MCF 10A (cell line): Measurements from ENCODE around the gene ALDH1L1. TPM values are rescaled to one million over a fixed set of nuclear protein-coding genes. Genes with fewer than 3 reads are reported as not detected.

Experiments
- BruUV-seq: library from RNA; stranded (reverse); fragments of 400-500 nt; replicated peaks from 2 replicates; lab custom pipeline; 2021; lab: Mats Ljungman, UMichigan
- CTCF ChIA-PET: fragments of 300-600 bp; sonication (Branson Sonifier 250); formaldehyde crosslinking; extraction: SDS; loops from one replicate; lab custom pipeline; 2021; ENCODE audit warnings: antibody characterized with exemption, inconsistent platforms; lab: Yijun Ruan, JAX
- POLR2A ChIA-PET: fragments of 300-600, 350-650 bp; sonication (Branson Sonifier 250); formaldehyde crosslinking; extraction: SDS; loops from one replicate; lab custom pipeline; 2020; ENCODE audit warnings: antibody characterized with exemption, inconsistent platforms; lab: Yijun Ruan, JAX
- DNase-seq: peaks from one replicate; pipeline ENCODE4 v3.0.0-alpha.2; 2018; ENCODE audit not compliant: unreplicated experiment
- H3K27ac Mint-ChIP-seq: one replicate; pipeline ENCODE4 v1.8.0; 2022; ENCODE audit warnings: mild to moderate bottlenecking, low read depth, mixed read lengths; ENCODE audit not compliant: unreplicated experiment
- H3K27me3 Mint-ChIP-seq: one replicate; pipeline ENCODE4 v1.8.0; 2022; ENCODE audit warnings: mixed read lengths; ENCODE audit not compliant: insufficient read depth, unreplicated experiment
- H3K36me3 Mint-ChIP-seq: one replicate; pipeline ENCODE4 v1.8.0; 2022; ENCODE audit warnings: mild to moderate bottlenecking, moderate library complexity, mixed read lengths; ENCODE audit not compliant: insufficient read depth, unreplicated experiment
- H3K4me1 Mint-ChIP-seq: one replicate; pipeline ENCODE4 v1.8.0; 2022; ENCODE audit warnings: mixed read lengths; ENCODE audit not compliant: insufficient read depth, unreplicated experiment
- H3K4me3 Mint-ChIP-seq: one replicate; pipeline ENCODE4 v1.8.0; 2022; ENCODE audit warnings: mild to moderate bottlenecking, moderate library complexity, mixed read lengths; ENCODE audit not compliant: unreplicated experiment
- H3K9me3 Mint-ChIP-seq: one replicate; pipeline ENCODE4 v1.8.0; 2022; ENCODE audit warnings: mixed read lengths; ENCODE audit not compliant: unreplicated experiment
- CTCF ChIP-seq: fragments of 200-600 bp; IDR thresholded peaks from one replicate; pipeline ENCODE4 v1.8.0; 2022; ENCODE audit warnings: antibody characterized with exemption, mild to moderate bottlenecking; ENCODE audit not compliant: unreplicated experiment
- intact Hi-C: fragments of 100-400 bp; cut with micrococcal nuclease; formaldehyde crosslinking; loops from 2 replicates; pipeline ENCODE4 v1.14.1; 2022
- total RNA-seq: library from RNA; stranded (reverse); gene quantifications from 2 replicates; pipeline ENCODE4 v1.2.3, GENCODE V29; 2022

Gene ALDH1L1
- total RNA-seq, 1 experiment from 2014 or later: 1.9 TPM

DNA sequence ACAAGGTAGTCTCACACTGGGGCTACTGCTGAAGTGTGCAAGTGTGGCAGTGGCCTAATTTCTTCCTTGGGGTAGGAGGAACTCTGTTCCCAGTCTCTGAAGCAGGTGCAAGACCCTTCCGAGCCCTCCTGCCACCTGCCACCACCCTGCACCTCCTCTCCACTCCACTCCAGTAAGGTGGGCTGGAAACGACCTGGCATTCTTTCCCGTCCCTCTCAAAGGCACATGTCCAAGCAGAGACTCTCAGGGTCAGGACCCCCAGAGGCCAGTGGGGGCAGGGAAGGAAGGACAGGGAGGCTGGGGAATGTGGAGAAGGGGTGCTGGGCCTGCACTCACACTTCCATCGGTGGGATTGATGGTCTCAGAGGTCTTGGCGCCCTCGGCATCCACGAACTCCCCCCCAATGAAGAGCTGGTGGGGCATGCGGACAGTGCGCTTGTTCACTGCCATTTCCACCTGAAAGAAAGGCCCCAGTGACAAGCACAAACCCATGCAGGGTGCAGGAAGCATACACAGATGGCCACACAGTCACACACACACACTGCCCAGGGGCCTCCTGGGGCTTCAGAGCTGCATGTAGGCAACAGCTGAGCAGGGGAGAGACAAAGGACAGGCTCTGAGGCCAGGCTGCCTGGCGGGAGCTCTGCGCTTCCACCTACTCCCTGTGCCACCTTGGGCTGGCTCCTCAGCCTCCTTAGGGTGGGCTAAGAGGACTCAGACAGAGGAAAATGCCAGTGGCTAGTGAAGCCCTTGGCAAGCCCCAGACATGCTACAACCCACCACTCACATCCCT is 43.8 kb downstream of the ALDH1L1 start:
- POLR2A ChIA-PET: no interaction called here
- Mint-ChIP-seq H3K27me3 (peaks cover 42% of the 10 kb centered on the region), H3K9me3 (no peaks in the 10 kb centered on the region), H3K4me3 (no peak overlapping the region), H3K4me1 (no peaks in the 10 kb centered on the region), H3K36me3 (no peaks in the 10 kb centered on the region), H3K27ac (no peak overlapping the region)
- no peak for DNase-seq
- no TSS peak for BruUV-seq
- no peak for TF ChIP-seq CTCF
- intact Hi-C loops: no loop called here
- CTCF ChIA-PET: interaction anchor here (0.6 to 2.5 kb wide), 5 partner anchors 34 to 542 kb away, joined by 3 to 15 read pairs (median 3); no protein-coding TSS in a partner anchor

DNA sequence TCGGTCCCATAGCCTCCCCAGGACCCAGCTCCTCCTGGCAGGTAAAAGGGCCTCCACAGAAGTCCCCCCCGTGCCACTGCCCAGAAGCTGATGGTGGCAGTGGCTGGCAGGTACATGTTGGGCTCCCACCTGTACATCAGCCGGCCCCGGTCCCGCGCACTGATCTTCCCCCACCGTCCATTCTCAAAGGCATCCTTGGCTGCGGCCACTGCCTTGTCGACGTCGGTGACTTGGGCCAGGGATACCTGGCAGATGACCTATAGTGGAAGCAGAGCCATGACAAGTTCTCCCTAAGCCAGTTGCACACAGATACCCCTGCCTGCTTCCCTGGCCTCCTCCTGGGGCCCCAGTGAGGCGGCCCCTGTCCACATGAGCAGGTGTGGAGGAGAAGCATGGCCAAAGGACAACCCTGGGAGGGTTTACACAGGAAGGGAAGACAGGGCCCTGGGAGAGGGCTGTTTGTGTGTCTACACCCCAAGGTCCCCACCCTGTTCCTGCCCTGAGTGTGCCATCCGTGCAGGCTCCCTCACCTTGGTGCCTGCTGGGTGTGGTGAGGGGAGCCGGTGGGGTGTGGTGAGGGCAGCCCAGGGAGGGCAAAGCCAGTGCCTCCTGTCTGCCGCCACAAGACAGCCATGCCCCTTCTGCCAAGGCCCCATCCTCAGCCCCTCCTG is 44.8 kb downstream of the ALDH1L1 start:
- intact Hi-C loops: loop anchor here (2.0 kb wide), 1 partner anchor 111 kb away; no protein-coding TSS in a partner anchor
- H3K4me3 Mint-ChIP-seq: no peak overlapping the region

DNA sequence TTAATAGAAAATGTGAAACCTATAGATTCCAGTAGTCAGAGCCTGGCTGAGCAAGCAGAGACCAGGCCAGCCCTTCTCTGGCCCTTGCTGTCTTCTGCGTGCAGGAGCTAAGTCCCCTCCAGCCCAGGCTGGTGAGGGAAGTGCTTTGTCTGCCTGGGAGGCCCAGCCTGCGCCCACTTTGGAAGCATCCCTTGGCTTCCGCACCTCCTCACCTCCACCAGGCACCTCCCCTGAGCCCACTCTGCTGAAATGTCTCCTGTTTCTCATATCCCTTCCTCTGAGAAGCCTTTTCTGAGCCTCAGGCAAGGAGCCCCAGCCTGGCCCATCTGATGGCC is 45.3 kb downstream of the ALDH1L1 start:
- DNase-seq: no peak
- no peaks in the 10 kb centered on the region for H3K36me3 Mint-ChIP-seq
- no TSS peak for BruUV-seq
- H3K9me3 Mint-ChIP-seq: no peaks in the 10 kb centered on the region
- H3K27ac Mint-ChIP-seq: no peak overlapping the region
- no peak for TF ChIP-seq CTCF
- peaks cover under 1% of the 10 kb centered on the region for H3K4me1 Mint-ChIP-seq
- peaks cover 26% of the 10 kb centered on the region for H3K27me3 Mint-ChIP-seq
- no peak overlapping the region for H3K4me3 Mint-ChIP-seq
- intact Hi-C loops: loop anchor here (2.0 kb wide), 1 partner anchor 112 kb away; no protein-coding TSS in a partner anchor
- ChIA-PET CTCF (interaction anchor here (0.6 to 4.0 kb wide), 29 partner anchors 10 to 616 kb away, joined by 3 to 88 read pairs (median 5); partner anchors contain the start of gene CFAP100), POLR2A (no interaction called here)

More for the DNA sequence above, 44.8 kb downstream of the ALDH1L1 start:
- Mint-ChIP-seq H3K9me3 (no peaks in the 10 kb centered on the region), H3K27me3 (peaks cover 31% of the 10 kb centered on the region), H3K36me3 (no peaks in the 10 kb centered on the region), H3K4me1 (no peaks in the 10 kb centered on the region), H3K27ac (no peak overlapping the region)
- POLR2A ChIA-PET: no interaction called here
- no TSS peak for BruUV-seq
- CTCF ChIA-PET: interaction anchor here (0.5 to 4.0 kb wide), 20 partner anchors 11 to 616 kb away, joined by 3 to 88 read pairs (median 6); partner anchors contain the start of gene CFAP100
- no peak for DNase-seq
- TF ChIP-seq CTCF: no peak
